ENCODE results near the gene COX8C.

Gene COX8C

GRCh38 chr14:93396456-93396855 is 49.5 kb downstream of the COX8C start:
- no peak for TF ChIP-seq CTCF (IDR thresholded peaks at IDR 0.05; ENCODE audit: low read depth, low read length, missing control alignments)
- no peak overlapping the region for H3K4me3 ChIP-seq (ENCODE audit: low read depth, low read length)
- no peak for DNase-seq (ENCODE audit: low read depth)

Data from GM12864 (cell line).